GM23338 (cell line): ENCODE data around the gene EIF4A3. TPM values are rescaled to one million over a fixed set of nuclear protein-coding genes. Genes with fewer than 3 reads are reported as not detected.

ENCODE experiments used
- ATAC-seq: fragments of 200-7000 bp; cut with Tn5 transposase; 3 replicates; pipeline ENCODE4 v1.9.1; 2020
- DNase-seq: peaks from one replicate; pipeline ENCODE4 v3.0.0-alpha.2; 2015; ENCODE audit warnings: low spot score
- H2AFZ ChIP-seq: fragments of 200-600 bp; sonication (generic); 2 replicates; pipeline ENCODE4 v1.8.0; 2016; ENCODE audit warnings: antibody characterized with exemption, mild to moderate bottlenecking, moderate library complexity
- H3F3A ChIP-seq: fragments of 200-600 bp; sonication (generic); replicated peaks from 2 replicates; pipeline ENCODE4 v1.8.0; 2017; ENCODE audit warnings: antibody characterized with exemption, mixed run types, low read depth
- H3K27ac ChIP-seq: fragments of 200-600 bp; sonication (generic); 2 replicates; pipeline ENCODE4 v1.6.1; 2016; ENCODE audit warnings: low read depth
- H3K27me3 ChIP-seq: fragments of 200-600 bp; sonication (generic); 2 replicates; pipeline ENCODE4 v1.8.0; 2016; ENCODE audit warnings: mild to moderate bottlenecking, mixed run types, moderate library complexity; ENCODE audit not compliant: insufficient read depth
- H3K36me3 ChIP-seq: fragments of 200-600 bp; sonication (generic); 2 replicates; pipeline ENCODE4 v1.8.0; 2016; ENCODE audit warnings: mild to moderate bottlenecking; ENCODE audit not compliant: insufficient read depth
- H3K4me1 ChIP-seq: fragments of 200-600 bp; sonication (generic); 2 replicates; pipeline ENCODE4 v1.8.0; 2016; ENCODE audit warnings: mild to moderate bottlenecking, moderate library complexity; ENCODE audit not compliant: insufficient read depth
- H3K4me2 ChIP-seq: fragments of 200-600 bp; sonication (generic); 2 replicates; pipeline ENCODE4 v1.7.1; 2017; ENCODE audit warnings: mixed run types
- H3K4me3 ChIP-seq: fragments of 200-600 bp; sonication (generic); 2 replicates; pipeline ENCODE4 v1.6.1; 2016; ENCODE audit warnings: mixed run types
- H3K79me2 ChIP-seq: fragments of 200-600 bp; sonication (generic); replicated peaks from 2 replicates; pipeline ENCODE4 v1.8.0; 2017; ENCODE audit warnings: mild to moderate bottlenecking; ENCODE audit not compliant: insufficient read depth
- H3K9me2 ChIP-seq: fragments of 200-600 bp; sonication (generic); 2 replicates; pipeline ENCODE4 v1.8.0; 2017; ENCODE audit not compliant: insufficient read depth
- H4K20me1 ChIP-seq: fragments of 200-600 bp; sonication (generic); replicated peaks from 2 replicates; pipeline ENCODE4 v1.8.0; 2017; ENCODE audit warnings: mild to moderate bottlenecking; ENCODE audit not compliant: insufficient read depth
- H3K27ac Mint-ChIP-seq: 2 replicates; pipeline ENCODE4 v1.8.0; 2020; ENCODE audit warnings: inconsistent platforms, mild to moderate bottlenecking, moderate library complexity, mixed read lengths
- H3K27me3 Mint-ChIP-seq: 3 replicates; pipeline ENCODE4 v1.8.0; 2022; ENCODE audit warnings: low read depth, mild to moderate bottlenecking, moderate library complexity, mixed read lengths, inconsistent platforms; ENCODE audit not compliant: insufficient read depth, poor library complexity
- H3K36me3 Mint-ChIP-seq: 3 replicates; pipeline ENCODE4 v1.8.0; 2021; ENCODE audit warnings: low read depth, mild to moderate bottlenecking, inconsistent platforms, moderate library complexity, mixed read lengths
- H3K4me1 Mint-ChIP-seq: 3 replicates; pipeline ENCODE4 v1.8.0; 2020; ENCODE audit warnings: mild to moderate bottlenecking, inconsistent platforms, mixed read lengths
- H3K4me3 Mint-ChIP-seq: 3 replicates; pipeline ENCODE4 v1.8.0; 2021; ENCODE audit warnings: moderate library complexity, mild to moderate bottlenecking, inconsistent platforms, mixed read lengths
- H3K9me3 Mint-ChIP-seq: 3 replicates; pipeline ENCODE4 v1.8.0; 2020; ENCODE audit warnings: moderate library complexity, mild to moderate bottlenecking, inconsistent platforms, mixed read lengths
- CREB1 ChIP-seq: fragments of 250-450 bp; sonication (Bioruptor Pico); IDR thresholded peaks from 2 replicates; pipeline ENCODE4 v1.5.0; 2020; ENCODE audit warnings: low read depth, mild to moderate bottlenecking, moderate library complexity
- ETS1 ChIP-seq: IDR thresholded peaks from 2 replicates; pipeline ENCODE4 v1.6.1; 2016; ENCODE audit warnings: antibody characterized with exemption
- EZH2 ChIP-seq: fragments of 200-600 bp; sonication (generic); IDR thresholded peaks from one replicate; pipeline ENCODE4 v1.8.0; 2017; ENCODE audit warnings: antibody characterized with exemption, mild to moderate bottlenecking, low read depth; ENCODE audit not compliant: unreplicated experiment
- EZH2phosphoT487 ChIP-seq: fragments of 200-600 bp; sonication (generic); IDR thresholded peaks from one replicate; pipeline ENCODE4 v1.8.1; 2018; ENCODE audit warnings: antibody characterized with exemption; ENCODE audit not compliant: unreplicated experiment
- JUNB ChIP-seq: IDR thresholded peaks from one replicate; pipeline ENCODE4 v1.6.1; 2016; ENCODE audit warnings: antibody characterized with exemption; ENCODE audit not compliant: unreplicated experiment
- NANOG ChIP-seq: IDR thresholded peaks from 2 replicates; pipeline ENCODE4 v1.6.1; 2016; ENCODE audit warnings: antibody characterized with exemption, borderline replicate concordance
- POLR2AphosphoS5 ChIP-seq: IDR thresholded peaks from 2 replicates; pipeline ENCODE4 v1.6.1; 2016; ENCODE audit warnings: antibody characterized with exemption, low read depth
- ZNF114 ChIP-seq: fragments of 250-450 bp; sonication (Bioruptor Pico); IDR thresholded peaks from 2 replicates; pipeline ENCODE4 v1.5.0; 2020; ENCODE audit warnings: mild to moderate bottlenecking, moderate library complexity
- ZNF331 ChIP-seq: fragments of 250-450 bp; sonication (Bioruptor Pico); IDR thresholded peaks from 2 replicates; pipeline ENCODE4 v1.5.0; 2020; ENCODE audit warnings: low read depth, mild to moderate bottlenecking, moderate library complexity
- ZNF462 ChIP-seq: fragments of 250-450 bp; sonication (Bioruptor Pico); IDR thresholded peaks from 2 replicates; pipeline ENCODE4 v1.5.0; 2020; ENCODE audit warnings: mild to moderate bottlenecking, moderate library complexity
- polyA plus RNA-seq: library from polyadenylated mRNA; unstranded; fragments of >200 nt; fragmentation: Nextera tagmentation; extraction: Ambion mirVana; gene quantifications from 2 replicates; pipeline ENCODE4 v1.2.1, GENCODE V29; 2016
- total RNA-seq: library from RNA; depleted of rRNA; stranded (reverse); fragments of >200 nt; shearing (Covaris generic); gene quantifications from 2 replicates; pipeline ENCODE4 v1.2.3, GENCODE V29; 2014
- TF ChIP-seq, protein P1 (sequence below), 2 experiments: fragments of 200-600 bp in 1 of 2; sonication (generic) in 1 of 2; conservative IDR thresholded peaks; 2 replicates each; pipeline versions ENCODE4 v1.5.1 to v1.6.1; 2016 to 2017; ENCODE audit warnings: antibody characterized with exemption in 2 of 2, low read depth in 2 of 2, mild to moderate bottlenecking in 2 of 2, moderate library complexity in 1 of 2

Gene EIF4A3
- total and polyA plus RNA-seq, 2 experiments from 2014 or later, result 146 to 156 TPM

GRCh38 chr17:80169107-80169506 is 22.2 kb upstream of the EIF4A3 start:
- no peaks in the 10 kb centered on the region for H3F3A ChIP-seq
- H3K27ac ChIP-seq, result no peak overlapping the region
- H3K36me3 ChIP-seq, result no peaks in the 10 kb centered on the region
- Mint-ChIP-seq H3K9me3 (no peaks in the 10 kb centered on the region), H3K27me3 (peaks cover 13% of the 10 kb centered on the region), H3K27ac (no peak overlapping the region), H3K36me3 (no peaks in the 10 kb centered on the region), H3K4me1 (no peaks in the 10 kb centered on the region), H3K4me3 (no peak overlapping the region)
- no peaks in the 10 kb centered on the region for H3K4me1 ChIP-seq
- H4K20me1 ChIP-seq, result no peaks in the 10 kb centered on the region
- H3K4me2 ChIP-seq, result no peak overlapping the region
- no peak for ATAC-seq
- H3K4me3 ChIP-seq, result no peak overlapping the region
- no peak for TF ChIP-seq JUNB
- DNase-seq, result no peak
- no peaks in the 10 kb centered on the region for H3K79me2 ChIP-seq
- no peaks in the 10 kb centered on the region for H3K9me2 ChIP-seq
- H3K27me3 ChIP-seq, result no peaks in the 10 kb centered on the region
- no peak overlapping the region for H2AFZ ChIP-seq

DNA sequence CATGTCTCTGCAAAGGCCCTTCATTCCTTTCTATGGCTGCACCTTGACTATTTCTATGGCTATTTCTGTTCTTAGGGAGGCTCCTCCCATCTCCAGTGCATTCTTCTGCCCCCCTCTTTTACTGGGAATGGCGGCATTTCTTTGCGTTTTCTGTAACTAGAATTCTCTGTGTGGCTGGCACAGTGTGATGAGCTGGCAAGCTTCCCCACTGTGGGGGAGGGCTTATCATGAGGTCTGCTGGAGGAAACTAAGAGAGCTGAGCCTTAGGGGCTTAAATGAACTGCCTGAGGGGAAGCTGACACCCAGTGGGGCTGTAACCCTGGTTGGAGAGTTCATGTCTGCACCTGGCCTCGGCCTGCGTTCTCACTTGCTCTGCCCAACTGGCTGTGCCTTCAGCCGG is 21.4 kb upstream of the EIF4A3 start:
- no peaks in the 10 kb centered on the region for H3K36me3 Mint-ChIP-seq
- no peaks in the 10 kb centered on the region for H3K9me3 Mint-ChIP-seq
- ATAC-seq, result no peak
- H3K4me3 Mint-ChIP-seq, result no peak overlapping the region
- H3K4me1 Mint-ChIP-seq, result no peaks in the 10 kb centered on the region
- no peak overlapping the region for H3K4me2 ChIP-seq
- H4K20me1 ChIP-seq, result no peaks in the 10 kb centered on the region
- H3K27me3 ChIP-seq, result no peaks in the 10 kb centered on the region
- H3K9me2 ChIP-seq, result no peaks in the 10 kb centered on the region
- H3K4me3 ChIP-seq, result no peak overlapping the region
- no peaks in the 10 kb centered on the region for H3K79me2 ChIP-seq
- H3F3A ChIP-seq, result no peaks in the 10 kb centered on the region
- no peaks in the 10 kb centered on the region for H3K36me3 ChIP-seq
- H3K27me3 Mint-ChIP-seq, result peaks cover 13% of the 10 kb centered on the region
- no peak overlapping the region for H3K27ac ChIP-seq
- no peak overlapping the region for H3K27ac Mint-ChIP-seq
- no peak for DNase-seq
- no peaks in the 10 kb centered on the region for H3K4me1 ChIP-seq
- H2AFZ ChIP-seq, result no peak overlapping the region
- TF ChIP-seq ZNF114 (CRISPR knock-in tag) (no peak), ETS1 (no peak), ZNF462 (CRISPR knock-in tag) (no peak), NANOG (no peak), EZH2 (no peak), POLR2AphosphoS5 (no peak), EZH2phosphoT487 (no peak), JUNB (no peak), ZNF331 (no peak), CREB1 (CRISPR knock-in tag) (no peak)
- TF ChIP-seq, protein P1, sequence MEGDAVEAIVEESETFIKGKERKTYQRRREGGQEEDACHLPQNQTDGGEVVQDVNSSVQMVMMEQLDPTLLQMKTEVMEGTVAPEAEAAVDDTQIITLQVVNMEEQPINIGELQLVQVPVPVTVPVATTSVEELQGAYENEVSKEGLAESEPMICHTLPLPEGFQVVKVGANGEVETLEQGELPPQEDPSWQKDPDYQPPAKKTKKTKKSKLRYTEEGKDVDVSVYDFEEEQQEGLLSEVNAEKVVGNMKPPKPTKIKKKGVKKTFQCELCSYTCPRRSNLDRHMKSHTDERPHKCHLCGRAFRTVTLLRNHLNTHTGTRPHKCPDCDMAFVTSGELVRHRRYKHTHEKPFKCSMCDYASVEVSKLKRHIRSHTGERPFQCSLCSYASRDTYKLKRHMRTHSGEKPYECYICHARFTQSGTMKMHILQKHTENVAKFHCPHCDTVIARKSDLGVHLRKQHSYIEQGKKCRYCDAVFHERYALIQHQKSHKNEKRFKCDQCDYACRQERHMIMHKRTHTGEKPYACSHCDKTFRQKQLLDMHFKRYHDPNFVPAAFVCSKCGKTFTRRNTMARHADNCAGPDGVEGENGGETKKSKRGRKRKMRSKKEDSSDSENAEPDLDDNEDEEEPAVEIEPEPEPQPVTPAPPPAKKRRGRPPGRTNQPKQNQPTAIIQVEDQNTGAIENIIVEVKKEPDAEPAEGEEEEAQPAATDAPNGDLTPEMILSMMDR (conservative IDR thresholded peaks at IDR 0.05; ENCODE audit: low read depth in 2 of 2), result no peak
